MCF 10A (cell line): ENCODE results near the gene SNX19. TPM values are rescaled to one million over a fixed set of nuclear protein-coding genes. Genes with fewer than 3 reads are reported as not detected.

ENCODE experiments used
- BruUV-seq: library from RNA; stranded (reverse); fragments of 400-500 nt; replicated peaks from 2 replicates; lab custom pipeline; 2021; lab: Mats Ljungman, UMichigan
- CTCF ChIA-PET: fragments of 300-600 bp; sonication (Branson Sonifier 250); formaldehyde crosslinking; extraction: SDS; loops from one replicate; lab custom pipeline; 2021; ENCODE audit warnings: antibody characterized with exemption, inconsistent platforms; lab: Yijun Ruan, JAX
- POLR2A ChIA-PET: fragments of 300-600, 350-650 bp; sonication (Branson Sonifier 250); formaldehyde crosslinking; extraction: SDS; loops from one replicate; lab custom pipeline; 2020; ENCODE audit warnings: antibody characterized with exemption, inconsistent platforms; lab: Yijun Ruan, JAX
- DNase-seq: peaks from one replicate; pipeline ENCODE4 v3.0.0-alpha.2; 2018; ENCODE audit not compliant: unreplicated experiment
- H3K27ac Mint-ChIP-seq: one replicate; pipeline ENCODE4 v1.8.0; 2022; ENCODE audit warnings: mild to moderate bottlenecking, low read depth, mixed read lengths; ENCODE audit not compliant: unreplicated experiment
- H3K27me3 Mint-ChIP-seq: one replicate; pipeline ENCODE4 v1.8.0; 2022; ENCODE audit warnings: mixed read lengths; ENCODE audit not compliant: insufficient read depth, unreplicated experiment
- H3K36me3 Mint-ChIP-seq: one replicate; pipeline ENCODE4 v1.8.0; 2022; ENCODE audit warnings: mild to moderate bottlenecking, moderate library complexity, mixed read lengths; ENCODE audit not compliant: insufficient read depth, unreplicated experiment
- H3K4me1 Mint-ChIP-seq: one replicate; pipeline ENCODE4 v1.8.0; 2022; ENCODE audit warnings: mixed read lengths; ENCODE audit not compliant: insufficient read depth, unreplicated experiment
- H3K4me3 Mint-ChIP-seq: one replicate; pipeline ENCODE4 v1.8.0; 2022; ENCODE audit warnings: mild to moderate bottlenecking, moderate library complexity, mixed read lengths; ENCODE audit not compliant: unreplicated experiment
- H3K9me3 Mint-ChIP-seq: one replicate; pipeline ENCODE4 v1.8.0; 2022; ENCODE audit warnings: mixed read lengths; ENCODE audit not compliant: unreplicated experiment
- intact Hi-C: fragments of 100-400 bp; cut with micrococcal nuclease; formaldehyde crosslinking; loops from 2 replicates; pipeline ENCODE4 v1.14.1; 2022
- total RNA-seq: library from RNA; stranded (reverse); gene quantifications from 2 replicates; pipeline ENCODE4 v1.2.3, GENCODE V29; 2022
- TF ChIP-seq, protein P1 (sequence below): fragments of 200-600 bp; IDR thresholded peaks from one replicate; pipeline ENCODE4 v1.8.0; 2022; ENCODE audit warnings: antibody characterized with exemption, mild to moderate bottlenecking; ENCODE audit not compliant: unreplicated experiment

The SNX19 gene
- total RNA-seq, 1 experiment from 2014 or later, result 53.5 TPM

DNA sequence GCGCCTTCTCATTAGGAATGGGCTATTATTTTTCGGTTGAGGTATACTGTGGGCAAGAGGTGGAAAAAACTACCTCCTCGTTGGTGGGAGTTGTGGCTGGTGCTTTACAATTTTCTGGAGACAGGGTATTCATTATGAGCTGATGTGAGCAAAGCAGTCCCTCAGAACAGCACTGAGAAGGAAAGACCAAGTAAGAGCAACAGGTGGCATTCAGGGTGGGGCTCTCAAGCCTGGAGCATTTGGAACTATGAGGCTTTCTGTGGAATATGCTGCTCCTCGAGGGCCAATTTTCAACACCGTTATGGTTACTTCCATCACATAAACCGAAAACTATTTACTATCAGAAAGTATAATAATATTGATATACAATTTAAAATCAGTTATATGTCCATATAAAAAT, 3.7 kb downstream of the SNX19 start:
- BruUV-seq, result no TSS peak
- H3K9me3 Mint-ChIP-seq, result no peaks in the 10 kb centered on the region
- H3K4me1 Mint-ChIP-seq, result peaks cover 33% of the 10 kb centered on the region
- H3K36me3 Mint-ChIP-seq, result peaks cover 42% of the 10 kb centered on the region
- ChIA-PET CTCF (interaction anchor here (1.0 to 1.1 kb wide), 2 partner anchors 18 to 478 kb away, joined by 4 to 7 read pairs; no protein-coding TSS in a partner anchor), POLR2A (no interaction called here)
- TF ChIP-seq, protein P1, sequence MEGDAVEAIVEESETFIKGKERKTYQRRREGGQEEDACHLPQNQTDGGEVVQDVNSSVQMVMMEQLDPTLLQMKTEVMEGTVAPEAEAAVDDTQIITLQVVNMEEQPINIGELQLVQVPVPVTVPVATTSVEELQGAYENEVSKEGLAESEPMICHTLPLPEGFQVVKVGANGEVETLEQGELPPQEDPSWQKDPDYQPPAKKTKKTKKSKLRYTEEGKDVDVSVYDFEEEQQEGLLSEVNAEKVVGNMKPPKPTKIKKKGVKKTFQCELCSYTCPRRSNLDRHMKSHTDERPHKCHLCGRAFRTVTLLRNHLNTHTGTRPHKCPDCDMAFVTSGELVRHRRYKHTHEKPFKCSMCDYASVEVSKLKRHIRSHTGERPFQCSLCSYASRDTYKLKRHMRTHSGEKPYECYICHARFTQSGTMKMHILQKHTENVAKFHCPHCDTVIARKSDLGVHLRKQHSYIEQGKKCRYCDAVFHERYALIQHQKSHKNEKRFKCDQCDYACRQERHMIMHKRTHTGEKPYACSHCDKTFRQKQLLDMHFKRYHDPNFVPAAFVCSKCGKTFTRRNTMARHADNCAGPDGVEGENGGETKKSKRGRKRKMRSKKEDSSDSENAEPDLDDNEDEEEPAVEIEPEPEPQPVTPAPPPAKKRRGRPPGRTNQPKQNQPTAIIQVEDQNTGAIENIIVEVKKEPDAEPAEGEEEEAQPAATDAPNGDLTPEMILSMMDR, result no peak
- no peak overlapping the region for H3K4me3 Mint-ChIP-seq
- no peak overlapping the region for H3K27ac Mint-ChIP-seq
- DNase-seq, result no peak
- intact Hi-C loops, result no loop called here
- no peaks in the 10 kb centered on the region for H3K27me3 Mint-ChIP-seq

DNA sequence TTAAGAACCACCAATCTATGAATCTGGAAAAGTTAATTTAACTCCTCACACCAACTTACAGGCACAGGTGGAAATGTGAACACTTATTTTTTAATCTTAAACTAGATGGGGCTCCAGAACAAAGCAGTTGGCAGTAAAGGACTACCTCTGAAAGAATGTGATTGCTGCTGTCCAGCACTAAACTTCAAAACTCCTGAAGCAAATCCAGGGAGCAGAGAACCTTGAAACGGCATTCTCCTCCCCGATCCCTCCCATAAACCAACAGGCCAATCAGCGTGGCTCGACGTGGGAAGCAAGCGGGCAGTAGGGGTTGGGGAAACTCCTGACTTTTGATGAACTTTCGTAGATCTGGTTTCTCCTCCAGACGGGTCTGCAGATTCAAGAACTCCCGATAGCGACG, 5.0 kb downstream of the SNX19 start:
- peaks cover 55% of the 10 kb centered on the region for H3K36me3 Mint-ChIP-seq
- no peak overlapping the region for H3K4me3 Mint-ChIP-seq
- TF ChIP-seq, protein P1, result no peak
- H3K27me3 Mint-ChIP-seq, result no peaks in the 10 kb centered on the region
- CTCF ChIA-PET, result no interaction called here
- intact Hi-C loops, result no loop called here
- DNase-seq, result no peak
- POLR2A ChIA-PET, result interaction anchor here (1.1 kb wide), 1 partner anchor 25 kb away, joined by 3 read pairs; no protein-coding TSS in a partner anchor
- no TSS peak for BruUV-seq
- H3K4me1 Mint-ChIP-seq, result peaks cover 33% of the 10 kb centered on the region
- no peaks in the 10 kb centered on the region for H3K9me3 Mint-ChIP-seq
- no peak overlapping the region for H3K27ac Mint-ChIP-seq

DNA sequence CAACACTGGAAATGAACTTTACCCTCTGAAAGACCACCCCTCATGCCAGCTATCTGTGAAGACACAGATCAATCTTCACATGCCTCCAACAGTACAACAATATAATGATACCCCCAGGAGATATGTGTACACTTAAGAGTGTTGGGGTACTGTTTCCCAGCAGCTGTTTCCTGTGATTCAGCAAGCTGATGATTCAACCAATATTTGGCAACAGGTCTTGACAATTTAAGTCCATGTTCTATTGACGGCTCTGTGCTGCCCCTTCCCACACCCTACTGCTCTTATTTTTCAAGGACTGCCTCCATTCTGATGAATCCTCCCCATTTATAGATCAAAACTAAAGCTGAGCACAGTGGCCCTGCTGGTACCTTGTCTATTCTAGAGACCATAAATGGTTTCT, 6.6 kb downstream of the SNX19 start:
- Mint-ChIP-seq H3K27ac (peak overlapping the region; percentile 54), H3K9me3 (no peaks in the 10 kb centered on the region), H3K4me3 (peak overlapping the region; percentile 26), H3K36me3 (peaks cover 70% of the 10 kb centered on the region), H3K27me3 (no peaks in the 10 kb centered on the region), H3K4me1 (peaks cover 33% of the 10 kb centered on the region)
- TF ChIP-seq, protein P1, result no peak
- CTCF ChIA-PET, result interaction anchor here (0.6 to 2.4 kb wide), 8 partner anchors 9 to 479 kb away, joined by 3 to 11 read pairs (median 4); no protein-coding TSS in a partner anchor
- POLR2A ChIA-PET, result interaction anchor here (0.6 to 1.4 kb wide), 3 partner anchors 9 to 1696 kb away, joined by 3 to 4 read pairs (median 3); no protein-coding TSS in a partner anchor
- peak; percentile 65 for DNase-seq
- intact Hi-C loops, result no loop called here
- BruUV-seq, result no TSS peak

- ChIA-PET CTCF (interaction anchor here (1.1 to 2.4 kb wide), 4 partner anchors 10 to 474 kb away, joined by 3 to 11 read pairs (median 5); no protein-coding TSS in a partner anchor), POLR2A (interaction anchor here (0.6 to 1.4 kb wide), 3 partner anchors 9 to 1696 kb away, joined by 3 to 4 read pairs (median 3); no protein-coding TSS in a partner anchor)
- Mint-ChIP-seq H3K27me3 (no peaks in the 10 kb centered on the region), H3K4me3 (no peak overlapping the region), H3K27ac (peak overlapping the region; percentile 54), H3K9me3 (no peaks in the 10 kb centered on the region), H3K4me1 (peaks cover 28% of the 10 kb centered on the region), H3K36me3 (peaks cover 74% of the 10 kb centered on the region)
- intact Hi-C loops, result no loop called here
- BruUV-seq, result no TSS peak
- TF ChIP-seq, protein P1, result no peak
- DNase-seq, result peak; percentile 45
These were observed 7.3 kb downstream of the SNX19 start for GRCh38 chr11:130908770-130909625.
